Large intestine (tissue), 3 donors: Measurements from ENCODE around the gene RGMB. TPM values are rescaled to one million over a fixed set of nuclear protein-coding genes. Genes with fewer than 3 reads are reported as not detected.
"Not testable (repeated sequence)": the region's sequence is repeated elsewhere in the genome, so short reads cannot be mapped to it uniquely, and the experiment has no call there.

Experiments used
- DNase-seq, 2 donors: peaks; one replicate each; pipeline versions ENCODE4 v3.0.0 to v3.0.0-alpha.2; 2013
- H3K27ac ChIP-seq: one replicate; pipeline ENCODE4 v1.5.1; 2013; ENCODE audit warnings: low read length
- H3K27me3 ChIP-seq: 2 replicates; pipeline ENCODE4 v1.6.1; 2013; ENCODE audit warnings: low read length; ENCODE audit not compliant: control insufficient read depth, insufficient read depth
- H3K36me3 ChIP-seq: 2 replicates; pipeline ENCODE4 v1.6.1; 2013; ENCODE audit warnings: low read length; ENCODE audit not compliant: control insufficient read depth, insufficient read depth
- H3K4me1 ChIP-seq: one replicate; pipeline ENCODE4 v1.6.1; 2013; ENCODE audit warnings: low read length; ENCODE audit not compliant: control insufficient read depth, insufficient read depth
- H3K4me3 ChIP-seq: one replicate; pipeline ENCODE4 v1.5.1; 2013; ENCODE audit warnings: low read length
- H3K9me3 ChIP-seq: one replicate; pipeline ENCODE4 v1.6.1; 2013; ENCODE audit warnings: mild to moderate bottlenecking, low read depth, low read length, moderate library complexity; ENCODE audit not compliant: control insufficient read depth
- WGBS: methylation state at CpG from one replicate; pipeline ENCODE4 v1.1.5; 2013; ENCODE audit warnings: low lambda C conversion rate; ENCODE audit not compliant: insufficient coverage; 5-methylcytosine and 5-hydroxymethylcytosine counted together
- polyA plus RNA-seq: library from polyadenylated mRNA; unstranded; fragments of 120-200 nt; gene quantifications from one replicate; pipeline ENCODE4 v1.2.1, GENCODE V29; 2013

Gene RGMB
- polyA plus RNA-seq, 1 donor, result 53.2 TPM

DNA sequence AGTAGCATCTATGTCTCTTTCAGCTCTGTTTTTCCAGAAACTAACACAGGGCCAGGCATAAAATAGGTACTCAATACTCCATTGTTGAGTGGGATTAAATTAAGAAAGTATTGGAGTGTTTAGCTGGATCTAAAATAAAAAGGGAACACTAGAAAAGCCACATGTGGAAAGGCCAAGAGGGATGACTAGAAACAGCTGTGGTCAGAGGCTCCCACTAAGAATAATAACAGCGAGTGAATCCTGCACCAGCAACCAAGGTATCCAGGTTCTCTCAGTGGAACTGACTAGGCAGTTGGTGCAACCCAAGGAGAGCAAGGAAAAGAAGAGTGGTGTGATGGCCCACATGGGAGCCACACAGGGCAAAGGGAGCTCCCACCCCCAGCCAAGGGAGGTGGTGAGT, 31.5 kb upstream of the RGMB start:
- H3K4me3 ChIP-seq, result no peak overlapping the region
- no peaks in the 10 kb centered on the region for H3K27me3 ChIP-seq
- no peak for DNase-seq
- H3K9me3 ChIP-seq, result peaks cover 7% of the 10 kb centered on the region
- H3K4me1 ChIP-seq, result no peaks in the 10 kb centered on the region
- H3K36me3 ChIP-seq, result no peaks in the 10 kb centered on the region
- WGBS, result no CpG with 5 or more reads among the region's 1 CpG
- H3K27ac ChIP-seq, result no peak overlapping the region

- H3K27ac ChIP-seq, result no peak overlapping the region
- WGBS, result no CpG with 5 or more reads among the region's 5 CpGs
- peaks cover 3% of the 10 kb centered on the region for H3K9me3 ChIP-seq
- no peaks in the 10 kb centered on the region for H3K4me1 ChIP-seq
- no peaks in the 10 kb centered on the region for H3K36me3 ChIP-seq
- H3K4me3 ChIP-seq, result no peak overlapping the region
- no peaks in the 10 kb centered on the region for H3K27me3 ChIP-seq
- no peak for DNase-seq
Measured at GRCh38 chr5:98742396-98743073, 30.9 kb upstream of the RGMB start.

- not testable (repeated sequence) for H3K4me3 ChIP-seq, DNase-seq, H3K9me3 ChIP-seq, H3K27me3 ChIP-seq, H3K4me1 ChIP-seq, H3K36me3 ChIP-seq, H3K27ac ChIP-seq
- no CpG with 5 or more reads among the region's 1 CpG for WGBS
Measured at GRCh38 chr5:98748259-98748658, 25.2 kb upstream of the RGMB start.

DNA sequence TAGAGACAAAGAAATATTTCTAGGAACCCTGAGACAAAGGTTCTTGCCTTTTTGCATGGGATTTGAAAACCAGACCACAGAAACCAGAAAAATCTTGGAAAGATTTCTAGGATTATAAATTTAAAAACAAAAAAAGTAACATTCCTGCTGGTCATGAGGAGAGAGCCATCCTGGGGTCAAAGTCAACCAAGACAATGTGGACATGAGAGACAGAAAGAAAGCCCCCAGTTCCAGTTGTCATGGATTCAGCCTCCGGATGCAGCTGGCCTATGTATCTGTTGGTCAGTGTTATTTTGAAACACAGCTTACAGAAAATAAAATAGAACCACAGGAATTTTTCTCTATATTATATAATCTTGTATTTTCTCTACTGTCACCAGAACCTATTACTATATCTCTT, 24.4 kb upstream of the RGMB start:
- no peak overlapping the region for H3K27ac ChIP-seq
- no peaks in the 10 kb centered on the region for H3K4me1 ChIP-seq
- no peaks in the 10 kb centered on the region for H3K27me3 ChIP-seq
- no peak overlapping the region for H3K4me3 ChIP-seq
- no peaks in the 10 kb centered on the region for H3K36me3 ChIP-seq
- peaks cover 3% of the 10 kb centered on the region for H3K9me3 ChIP-seq
- no CpG with 5 or more reads among the region's 1 CpG for WGBS
- DNase-seq, result no peak

- DNase-seq, result no peak
- Histone ChIP-seq H3K27ac (no peak overlapping the region), H3K9me3 (peaks cover 3% of the 10 kb centered on the region), H3K4me3 (no peak overlapping the region), H3K36me3 (no peaks in the 10 kb centered on the region), H3K4me1 (no peaks in the 10 kb centered on the region), H3K27me3 (no peaks in the 10 kb centered on the region)
- WGBS, result no CpG with 5 or more reads among the region's 4 CpGs
Measured at GRCh38 chr5:98750693-98751092, 22.8 kb upstream of the RGMB start.

GRCh38 chr5:98752331-98752730, 21.1 kb upstream of the RGMB start:
- H3K4me3 ChIP-seq, H3K27me3 ChIP-seq, H3K4me1 ChIP-seq, H3K27ac ChIP-seq, H3K36me3 ChIP-seq, H3K9me3 ChIP-seq, DNase-seq: not testable (repeated sequence)
- WGBS, result no CpG with 5 or more reads among the region's 7 CpGs

GRCh38 chr5:98752801-98753200, 20.7 kb upstream of the RGMB start:
- H3K27me3 ChIP-seq, H3K9me3 ChIP-seq, H3K4me3 ChIP-seq, H3K36me3 ChIP-seq, H3K4me1 ChIP-seq, DNase-seq, H3K27ac ChIP-seq: not testable (repeated sequence)
- no CpG with 5 or more reads among the region's 1 CpG for WGBS

DNA sequence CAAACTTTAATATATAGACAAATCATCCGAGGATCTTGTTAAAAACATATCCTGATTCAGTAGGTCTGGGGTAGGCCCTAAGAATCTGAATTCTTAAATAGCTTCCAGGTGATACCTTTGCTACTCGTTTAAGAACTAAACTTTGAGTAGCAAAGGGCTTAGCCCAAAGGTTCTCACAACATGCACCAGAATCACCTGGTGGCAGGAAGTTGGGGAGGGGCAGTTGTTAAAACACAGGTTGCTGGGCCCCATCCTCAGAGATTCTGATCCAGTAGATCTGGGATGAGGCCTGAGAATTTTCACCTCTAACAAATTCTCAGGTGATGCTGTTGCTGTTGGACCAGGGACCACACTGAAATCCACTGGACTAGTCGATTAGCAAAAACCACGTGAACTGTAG, 20.0 kb upstream of the RGMB start:
- no peaks in the 10 kb centered on the region for H3K4me1 ChIP-seq
- no peaks in the 10 kb centered on the region for H3K36me3 ChIP-seq
- 80% methylated on average over 1 of the region's 4 CpGs for WGBS
- no peak overlapping the region for H3K27ac ChIP-seq
- no peak for DNase-seq
- no peaks in the 10 kb centered on the region for H3K9me3 ChIP-seq
- H3K4me3 ChIP-seq, result no peak overlapping the region
- no peaks in the 10 kb centered on the region for H3K27me3 ChIP-seq

GRCh38 chr5:98755406-98755805, 18.1 kb upstream of the RGMB start:
- Histone ChIP-seq H3K36me3 (no peaks in the 10 kb centered on the region), H3K9me3 (no peaks in the 10 kb centered on the region)
- WGBS, result 80% methylated on average over 1 of the region's 3 CpGs

GRCh38 chr5:98757978-98758377, 15.5 kb upstream of the RGMB start:
- no peaks in the 10 kb centered on the region for H3K4me1 ChIP-seq
- no peaks in the 10 kb centered on the region for H3K36me3 ChIP-seq
- H3K27me3 ChIP-seq, result no peaks in the 10 kb centered on the region
- no peak overlapping the region for H3K4me3 ChIP-seq
- no peak overlapping the region for H3K27ac ChIP-seq
- WGBS, result no CpG with 5 or more reads among the region's 2 CpGs
- no peak for DNase-seq
- no peaks in the 10 kb centered on the region for H3K9me3 ChIP-seq

More at GRCh38 chr5:98755406-98755805, 18.1 kb upstream of the RGMB start:
- Histone ChIP-seq H3K4me1 (no peaks in the 10 kb centered on the region), H3K27ac (no peak overlapping the region), H3K4me3 (no peak overlapping the region), H3K27me3 (no peaks in the 10 kb centered on the region)
- no peak for DNase-seq

DNA sequence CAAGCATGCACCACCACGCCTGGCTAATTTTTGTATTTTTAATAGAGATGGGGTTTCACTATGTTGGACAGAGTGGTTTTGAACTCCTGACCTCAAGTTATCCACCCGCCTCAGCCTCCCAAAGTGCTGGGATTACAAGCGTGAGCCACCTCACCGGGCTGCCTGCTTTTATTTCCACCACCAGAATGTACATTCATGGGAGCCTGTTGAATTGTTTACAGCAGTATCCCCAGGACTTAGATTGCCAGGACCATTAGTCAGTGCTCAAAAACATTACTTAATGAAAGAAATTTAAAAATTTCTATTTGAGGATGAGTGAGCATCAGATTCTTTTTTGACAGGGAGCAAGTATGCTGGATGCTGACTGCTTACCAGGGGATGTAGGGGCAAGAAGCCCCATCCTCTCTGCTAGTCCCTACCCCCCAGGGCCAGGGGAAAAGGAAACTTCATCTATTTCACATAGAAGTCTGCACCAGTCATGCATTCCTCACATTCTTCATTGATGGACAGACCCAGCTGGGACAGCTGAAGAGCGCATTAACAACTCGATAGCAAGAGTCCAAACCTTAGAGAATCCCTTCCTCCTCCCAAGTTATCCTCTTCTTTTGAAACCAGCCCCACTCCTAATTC, 10.3 kb upstream of the RGMB start:
- WGBS, result no CpG with 5 or more reads among the region's 6 CpGs
- no peaks in the 10 kb centered on the region for H3K36me3 ChIP-seq
- no peak overlapping the region for H3K27ac ChIP-seq
- H3K4me3 ChIP-seq, result no peak overlapping the region
- H3K27me3 ChIP-seq, result no peaks in the 10 kb centered on the region
- H3K9me3 ChIP-seq, result no peaks in the 10 kb centered on the region
- no peaks in the 10 kb centered on the region for H3K4me1 ChIP-seq
- no peak for DNase-seq
